ENCODE measurements around the gene ETS1. TPM values are rescaled to one million over a fixed set of nuclear protein-coding genes. Genes with fewer than 3 reads are reported as not detected.
A peak's percentile ranks its signal among the peaks of the same experiment; 100 is the strongest.

ETS1 gene
- total RNA-seq, 2 experiments from 2014 or later, result 203 to 466 TPM

DNA sequence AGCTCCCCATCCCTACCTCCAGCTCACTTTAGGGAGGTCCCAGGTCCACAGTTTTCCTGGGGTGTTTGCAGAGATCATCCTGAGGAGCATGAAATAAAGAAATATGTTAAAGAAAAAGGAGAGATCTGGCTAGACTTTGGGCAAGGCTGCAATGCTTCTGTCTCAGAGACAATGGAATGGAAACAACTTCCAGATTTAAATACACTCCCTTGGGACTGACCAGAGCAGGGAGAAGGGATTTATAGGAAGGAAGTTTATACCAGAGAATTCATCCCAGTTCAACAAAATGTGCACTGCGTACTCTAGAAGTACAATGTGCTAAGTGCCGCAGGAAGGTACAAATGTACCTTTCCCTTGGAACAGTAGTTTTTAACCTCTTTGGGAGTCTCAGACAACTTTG lies 40.4 kb downstream of the ETS1 start:
- Histone ChIP-seq H2AFZ (ENCODE audit: low read length) (no peak overlapping the region; the same call in 1 of the 2 replicates), H3K9me3 (ENCODE audit: low read length) (no peaks in the 10 kb centered on the region), H3K4me3 (ENCODE audit: low read depth, low read length, poor library complexity, severe bottlenecking) (no peak overlapping the region), H3K79me2 (ENCODE audit: insufficient read depth, low read depth, low read length) (no peaks in the 10 kb centered on the region), H3K4me2 (ENCODE audit: low read length) (no peak overlapping the region), H3K9me2 (ENCODE audit: insufficient read depth, low read length) (no peaks in the 10 kb centered on the region), H4K20me1 (ENCODE audit: insufficient read depth, low read length) (no peaks in the 10 kb centered on the region), H3K36me3 (ENCODE audit: insufficient read depth, low read length) (no peaks in the 10 kb centered on the region), H3K4me1 (ENCODE audit: insufficient read depth, low read length, poor library complexity, severe bottlenecking) (peaks cover 83% of the 10 kb centered on the region), H3K27ac (ENCODE audit: low read depth, low read length, poor library complexity, severe bottlenecking) (no peak overlapping the region)
- DNase-seq (ENCODE audit: low spot score), result no peak
- BruUV-seq (replicated peaks), result no TSS peak
- no peak for TF ChIP-seq EZH2phosphoT487 (IDR thresholded peaks at IDR 0.05; ENCODE audit: borderline replicate concordance, low read depth, low read length)
- TF ChIP-seq, protein P1, sequence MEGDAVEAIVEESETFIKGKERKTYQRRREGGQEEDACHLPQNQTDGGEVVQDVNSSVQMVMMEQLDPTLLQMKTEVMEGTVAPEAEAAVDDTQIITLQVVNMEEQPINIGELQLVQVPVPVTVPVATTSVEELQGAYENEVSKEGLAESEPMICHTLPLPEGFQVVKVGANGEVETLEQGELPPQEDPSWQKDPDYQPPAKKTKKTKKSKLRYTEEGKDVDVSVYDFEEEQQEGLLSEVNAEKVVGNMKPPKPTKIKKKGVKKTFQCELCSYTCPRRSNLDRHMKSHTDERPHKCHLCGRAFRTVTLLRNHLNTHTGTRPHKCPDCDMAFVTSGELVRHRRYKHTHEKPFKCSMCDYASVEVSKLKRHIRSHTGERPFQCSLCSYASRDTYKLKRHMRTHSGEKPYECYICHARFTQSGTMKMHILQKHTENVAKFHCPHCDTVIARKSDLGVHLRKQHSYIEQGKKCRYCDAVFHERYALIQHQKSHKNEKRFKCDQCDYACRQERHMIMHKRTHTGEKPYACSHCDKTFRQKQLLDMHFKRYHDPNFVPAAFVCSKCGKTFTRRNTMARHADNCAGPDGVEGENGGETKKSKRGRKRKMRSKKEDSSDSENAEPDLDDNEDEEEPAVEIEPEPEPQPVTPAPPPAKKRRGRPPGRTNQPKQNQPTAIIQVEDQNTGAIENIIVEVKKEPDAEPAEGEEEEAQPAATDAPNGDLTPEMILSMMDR (conservative IDR thresholded peaks at IDR 0.05; ENCODE audit: low read length), result no peak
- POLR2A ChIA-PET, result interaction anchor here (0.8 to 10.2 kb wide), 9 partner anchors 7 to 184 kb away, joined by 3 to 89 read pairs (median 7); no protein-coding TSS in a partner anchor
- CTCF ChIA-PET (ENCODE audit: unreplicated experiment), result interaction anchor here (1.2 kb wide), 1 partner anchor 10 kb away, joined by 3 read pairs; no protein-coding TSS in a partner anchor
- intact Hi-C loops (cut with micrococcal nuclease; ENCODE audit: unreplicated experiment), result no loop called here

DNA sequence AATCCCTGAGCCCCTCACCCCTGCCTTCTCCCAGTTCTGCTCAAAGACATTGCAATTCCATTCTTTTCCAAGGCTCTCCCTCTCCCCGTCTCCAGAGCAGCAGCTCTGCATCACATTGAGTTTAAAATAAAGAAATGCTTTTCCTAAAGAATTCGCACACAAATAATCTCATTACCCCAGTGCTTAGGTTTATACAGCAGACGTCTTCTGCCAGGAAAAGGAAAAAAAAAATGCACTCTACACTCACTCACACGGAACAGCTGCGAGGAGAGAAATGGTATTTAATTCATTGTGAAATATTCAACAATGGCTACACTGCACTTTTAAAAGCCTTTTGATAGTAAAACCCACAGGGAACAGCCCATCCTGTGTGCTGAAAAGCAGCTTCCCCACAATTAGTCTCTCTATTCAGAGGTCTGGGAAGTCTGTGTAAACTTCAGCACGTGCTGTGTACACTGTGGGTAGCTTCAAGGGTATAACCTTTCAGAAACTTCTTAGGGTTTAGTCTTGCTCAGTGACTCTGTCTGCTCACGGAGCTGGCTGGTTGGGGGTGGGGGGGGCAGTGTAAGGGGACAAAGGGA lies 42.8 kb downstream of the ETS1 start:
- Histone ChIP-seq H3K4me3 (ENCODE audit: low read depth, low read length, poor library complexity, severe bottlenecking) (no peak overlapping the region), H3K4me2 (ENCODE audit: low read length) (peak overlapping the region; percentile 55), H3K9me2 (ENCODE audit: insufficient read depth, low read length) (no peaks in the 10 kb centered on the region), H2AFZ (ENCODE audit: low read length) (peak overlapping the region; percentile 80), H3K4me1 (ENCODE audit: insufficient read depth, low read length, poor library complexity, severe bottlenecking) (peaks cover 60% of the 10 kb centered on the region), H3K36me3 (ENCODE audit: insufficient read depth, low read length) (no peaks in the 10 kb centered on the region), H3K27ac (ENCODE audit: low read depth, low read length, poor library complexity, severe bottlenecking) (no peak overlapping the region), H4K20me1 (ENCODE audit: insufficient read depth, low read length) (no peaks in the 10 kb centered on the region), H3K79me2 (ENCODE audit: insufficient read depth, low read depth, low read length) (no peaks in the 10 kb centered on the region), H3K9me3 (ENCODE audit: low read length) (no peaks in the 10 kb centered on the region)
- ChIA-PET POLR2A (interaction anchor here (0.5 to 10.2 kb wide), 19 partner anchors 9 to 183 kb away, joined by 3 to 89 read pairs (median 4); no protein-coding TSS in a partner anchor), CTCF (ENCODE audit: unreplicated experiment) (interaction anchor here (0.6 to 1.1 kb wide), 5 partner anchors 12 to 145 kb away, joined by 3 to 5 read pairs (median 3); no protein-coding TSS in a partner anchor)
- TF ChIP-seq, protein P1 (conservative IDR thresholded peaks at IDR 0.05; ENCODE audit: low read length), result no peak
- TF ChIP-seq EZH2phosphoT487 (IDR thresholded peaks at IDR 0.05; ENCODE audit: borderline replicate concordance, low read depth, low read length), result no peak
- intact Hi-C loops (cut with micrococcal nuclease; ENCODE audit: unreplicated experiment), result no loop called here
- no peak for DNase-seq (ENCODE audit: low spot score)
- BruUV-seq (replicated peaks), result no TSS peak

DNA sequence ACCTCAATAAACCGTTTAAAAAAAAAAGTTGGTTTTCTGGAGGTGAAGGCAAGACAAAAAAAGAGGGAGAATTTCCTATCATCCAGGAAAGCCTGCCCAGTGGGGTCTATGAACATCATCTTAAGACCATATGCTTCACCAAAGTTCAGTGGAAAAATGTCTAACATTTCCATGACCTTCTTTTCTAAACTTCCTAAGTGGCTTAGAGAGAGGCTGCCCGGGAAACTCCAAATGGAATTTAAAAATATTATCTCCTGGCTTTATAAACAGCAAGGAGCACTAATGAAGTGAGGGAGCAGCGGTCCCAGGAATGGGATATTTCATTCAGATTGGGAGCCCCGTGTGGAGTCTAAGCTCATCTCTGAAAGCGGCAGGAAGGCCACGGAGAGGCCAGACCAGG lies 46.9 kb downstream of the ETS1 start:
- Histone ChIP-seq H3K9me3 (ENCODE audit: low read length) (no peaks in the 10 kb centered on the region), H3K4me3 (ENCODE audit: low read depth, low read length, poor library complexity, severe bottlenecking) (no peak overlapping the region), H3K4me2 (ENCODE audit: low read length) (no peak overlapping the region), H2AFZ (ENCODE audit: low read length) (no peak overlapping the region), H3K79me2 (ENCODE audit: insufficient read depth, low read depth, low read length) (no peaks in the 10 kb centered on the region), H3K36me3 (ENCODE audit: insufficient read depth, low read length) (no peaks in the 10 kb centered on the region), H3K9me2 (ENCODE audit: insufficient read depth, low read length) (no peaks in the 10 kb centered on the region), H4K20me1 (ENCODE audit: insufficient read depth, low read length) (no peaks in the 10 kb centered on the region), H3K27ac (ENCODE audit: low read depth, low read length, poor library complexity, severe bottlenecking) (no peak overlapping the region), H3K4me1 (ENCODE audit: insufficient read depth, low read length, poor library complexity, severe bottlenecking) (peaks cover 27% of the 10 kb centered on the region)
- DNase-seq (ENCODE audit: low spot score), result no peak
- intact Hi-C loops (cut with micrococcal nuclease; ENCODE audit: unreplicated experiment), result no loop called here
- ChIA-PET POLR2A (interaction anchor here (0.6 to 1.5 kb wide), 9 partner anchors 9 to 284 kb away, joined by 3 to 5 read pairs (median 4); no protein-coding TSS in a partner anchor), CTCF (ENCODE audit: unreplicated experiment) (interaction anchor here (0.9 kb wide), 1 partner anchor 8 kb away, joined by 5 read pairs; no protein-coding TSS in a partner anchor)
- BruUV-seq (replicated peaks), result no TSS peak
- no peak for TF ChIP-seq EZH2phosphoT487 (IDR thresholded peaks at IDR 0.05; ENCODE audit: borderline replicate concordance, low read depth, low read length)
- TF ChIP-seq, protein P1 (conservative IDR thresholded peaks at IDR 0.05; ENCODE audit: low read length), result no peak
